Stimulated activated CD8-positive, alpha-beta memory T cell treated with anti-CD3 and anti-CD28 coated beads, Interleukin-4, amount 100 ng/mL, for 24 hours (primary cell): ENCODE data around the gene GPR137.

ENCODE experiments used
- DNase-seq: peaks from one replicate; pipeline ENCODE4 v3.0.0-alpha.2; 2020; ENCODE audit warnings: low read depth

GPR137 gene

DNA sequence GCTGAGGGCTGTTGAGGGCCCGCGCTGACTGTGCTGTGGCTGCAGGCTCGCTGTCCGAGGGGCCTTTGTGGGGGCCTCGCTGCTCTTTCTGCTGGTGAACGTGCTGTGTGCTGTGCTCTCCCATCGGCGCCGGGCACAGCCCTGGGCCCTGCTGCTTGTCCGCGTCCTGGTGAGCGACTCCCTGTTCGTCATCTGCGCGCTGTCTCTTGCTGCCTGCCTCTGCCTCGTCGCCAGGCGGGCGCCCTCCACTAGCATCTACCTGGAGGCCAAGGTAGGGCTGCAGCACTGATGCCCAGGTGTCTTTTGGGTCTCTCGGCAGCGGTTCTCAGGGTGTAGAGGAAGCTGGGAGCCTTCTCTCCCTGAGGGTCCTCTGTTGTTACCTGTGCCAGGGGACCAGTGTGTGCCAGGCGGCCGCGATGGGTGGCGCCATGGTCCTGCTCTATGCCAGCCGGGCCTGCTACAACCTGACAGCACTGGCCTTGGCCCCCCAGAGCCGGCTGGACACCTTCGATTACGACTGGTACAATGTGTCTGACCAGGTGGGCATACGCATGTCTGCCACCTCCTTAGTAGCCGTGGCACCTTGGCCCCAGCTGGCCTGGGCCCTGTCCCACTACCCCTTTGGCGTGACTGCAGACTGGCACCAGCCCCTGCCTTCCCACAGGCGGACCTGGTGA is 2.2 kb downstream of the GPR137 start:
- DNase-seq, result no peak

DNA sequence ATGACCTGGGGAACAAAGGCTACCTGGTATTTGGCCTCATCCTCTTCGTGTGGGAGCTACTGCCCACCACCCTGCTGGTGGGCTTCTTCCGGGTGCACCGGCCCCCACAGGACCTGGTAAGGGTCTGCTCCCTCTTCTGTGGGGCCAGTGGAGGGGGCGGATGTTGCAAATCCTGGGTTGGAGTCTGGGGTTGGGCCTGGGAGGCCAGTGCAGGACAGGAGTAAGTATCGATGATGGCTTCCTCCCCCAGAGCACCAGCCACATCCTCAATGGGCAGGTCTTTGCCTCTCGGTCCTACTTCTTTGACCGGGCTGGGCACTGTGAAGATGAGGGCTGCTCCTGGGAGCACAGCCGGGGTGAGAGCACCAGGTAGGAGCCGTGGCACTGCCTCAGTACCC is 2.7 kb downstream of the GPR137 start:
- DNase-seq, result no peak

DNA sequence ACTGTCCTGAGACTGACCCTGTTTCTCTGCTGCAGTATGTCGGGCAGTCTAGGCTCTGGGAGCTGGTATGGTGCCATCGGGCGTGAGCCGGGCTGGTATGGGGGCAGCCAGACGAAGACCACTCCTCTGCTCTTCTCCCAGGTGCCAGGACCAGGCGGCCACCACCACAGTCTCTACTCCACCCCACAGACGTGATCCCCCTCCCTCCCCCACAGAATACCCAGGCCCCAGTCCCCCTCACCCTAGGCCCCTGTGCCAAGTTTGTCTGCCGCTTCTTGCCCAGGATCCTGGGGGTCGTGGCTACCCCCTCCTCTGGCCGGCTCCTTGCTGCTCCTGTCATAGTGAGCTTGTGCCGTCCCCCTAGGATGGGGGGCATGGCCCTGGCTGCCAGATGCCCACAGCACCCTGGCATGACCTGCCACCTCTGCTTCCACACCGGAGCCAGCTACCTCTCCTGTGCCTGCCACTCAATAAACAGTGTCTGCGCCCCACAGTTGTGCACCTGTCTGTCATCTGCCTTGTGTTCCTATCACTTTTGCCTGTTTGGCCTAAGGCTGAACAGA is 3.4 kb downstream of the GPR137 start:
- DNase-seq, result no peak

DNA sequence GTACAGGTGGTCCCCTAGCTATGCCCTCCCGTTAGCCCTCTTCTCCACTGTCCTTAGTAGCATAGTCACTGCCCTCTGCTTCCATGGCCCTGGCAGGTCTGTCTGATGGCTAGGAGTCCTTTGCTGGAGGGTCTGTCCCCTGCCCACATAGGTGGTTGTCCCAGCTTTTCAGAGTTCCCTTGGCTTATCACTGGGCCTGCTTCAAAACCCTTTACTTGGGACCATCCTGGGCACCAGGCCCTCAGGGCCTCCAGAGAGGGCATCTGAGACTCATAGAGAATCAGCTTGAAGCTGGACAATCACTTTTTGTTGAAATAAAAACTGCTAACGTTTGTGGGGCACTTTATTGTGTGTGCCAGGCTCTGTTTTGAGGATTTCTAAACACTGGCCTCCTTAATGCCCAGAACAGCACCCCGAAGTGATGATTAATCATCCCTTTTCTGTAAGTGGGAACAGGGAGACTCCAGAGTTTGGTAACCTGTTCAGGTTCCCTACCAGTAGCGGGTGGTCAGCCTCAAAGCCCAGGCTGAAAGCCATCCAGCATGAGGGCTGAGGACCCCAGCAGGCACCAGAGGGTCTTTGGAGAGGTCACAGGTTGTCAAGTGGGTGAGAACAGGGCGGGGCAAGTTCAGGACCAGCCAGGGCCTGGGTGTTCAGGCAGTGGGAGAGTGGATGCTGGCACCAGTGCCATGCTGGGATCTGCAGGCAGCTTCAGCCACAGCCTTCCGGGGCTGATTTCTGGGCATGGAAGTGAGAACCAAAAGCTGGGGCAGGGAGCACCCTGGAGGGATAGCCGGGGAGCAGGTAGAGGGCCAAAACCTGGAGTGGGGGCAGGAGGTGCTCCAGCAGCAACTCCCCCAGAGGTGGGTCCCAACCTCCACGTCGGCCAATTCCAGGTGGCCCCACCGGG is 5.0 kb downstream of the GPR137 start:
- no peak for DNase-seq

DNA sequence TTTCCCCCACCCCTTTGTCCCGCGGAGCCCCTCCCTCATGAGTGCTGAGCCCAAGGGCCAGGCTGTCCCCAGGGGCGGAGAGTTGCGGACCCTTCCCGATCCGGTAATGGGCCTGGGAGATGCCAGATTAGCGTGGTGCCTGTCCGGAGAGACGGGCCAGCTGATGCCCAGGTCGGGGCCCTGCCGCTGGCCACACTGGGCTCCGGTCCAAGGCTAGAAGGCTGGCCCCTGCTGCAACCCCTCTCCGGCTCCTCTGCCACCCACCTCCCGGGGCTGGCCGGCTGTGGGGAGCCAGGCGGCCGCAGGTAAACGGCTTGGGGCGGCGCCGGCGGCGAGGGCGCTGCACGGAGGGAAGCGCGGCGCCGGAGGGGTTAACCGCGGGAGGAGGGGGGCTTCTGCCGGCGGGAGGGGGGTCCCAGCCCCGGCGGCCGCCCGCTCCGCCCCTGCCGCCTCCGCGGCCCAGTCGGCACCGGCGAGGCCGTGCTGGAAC is 5.7 kb downstream of the GPR137 start, which contains the start of gene KCNK4:
KCNK4 (plus strand) TSS at position 41 of the 490 bp plus-strand sequence. CDS start 1,717 bp downstream, outside the sequence.
- no peak for DNase-seq

DNA sequence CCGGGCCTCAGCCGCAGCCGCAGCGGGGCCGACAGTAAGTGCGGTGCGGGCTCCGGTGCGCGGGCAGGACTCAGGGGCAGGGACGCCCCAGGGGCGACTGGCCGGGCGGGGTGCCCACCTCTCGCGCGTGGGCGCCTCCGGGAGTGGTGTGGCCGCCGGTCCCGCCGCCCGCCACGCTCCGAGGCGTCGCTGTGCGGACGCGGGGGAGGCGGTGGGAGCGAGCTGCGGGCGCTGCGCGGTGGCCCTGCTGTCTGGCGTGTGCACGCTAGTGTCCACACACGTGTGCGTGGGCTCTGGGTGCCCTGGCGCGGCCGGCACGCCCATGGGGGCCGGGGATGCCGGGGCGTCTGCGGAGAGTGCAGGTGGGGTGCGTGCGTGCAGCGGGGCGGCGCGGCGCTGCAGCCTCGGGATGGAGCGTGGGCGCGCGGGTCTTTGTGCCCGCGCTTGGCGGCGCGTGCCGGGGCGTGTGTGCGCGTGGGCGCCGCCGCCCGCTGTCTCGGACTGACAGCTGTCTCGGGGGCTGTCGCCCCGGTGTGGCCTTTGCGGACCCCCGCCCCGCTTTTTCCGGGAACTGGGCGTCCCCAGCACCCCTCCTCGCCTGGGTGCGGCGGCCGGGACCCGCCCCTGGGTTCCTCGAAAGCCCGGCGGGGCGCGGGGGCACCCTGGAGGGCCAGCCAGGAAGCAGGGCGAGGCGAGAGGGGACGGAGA is 6.3 kb downstream of the GPR137 start:
- DNase-seq, result no peak

DNA sequence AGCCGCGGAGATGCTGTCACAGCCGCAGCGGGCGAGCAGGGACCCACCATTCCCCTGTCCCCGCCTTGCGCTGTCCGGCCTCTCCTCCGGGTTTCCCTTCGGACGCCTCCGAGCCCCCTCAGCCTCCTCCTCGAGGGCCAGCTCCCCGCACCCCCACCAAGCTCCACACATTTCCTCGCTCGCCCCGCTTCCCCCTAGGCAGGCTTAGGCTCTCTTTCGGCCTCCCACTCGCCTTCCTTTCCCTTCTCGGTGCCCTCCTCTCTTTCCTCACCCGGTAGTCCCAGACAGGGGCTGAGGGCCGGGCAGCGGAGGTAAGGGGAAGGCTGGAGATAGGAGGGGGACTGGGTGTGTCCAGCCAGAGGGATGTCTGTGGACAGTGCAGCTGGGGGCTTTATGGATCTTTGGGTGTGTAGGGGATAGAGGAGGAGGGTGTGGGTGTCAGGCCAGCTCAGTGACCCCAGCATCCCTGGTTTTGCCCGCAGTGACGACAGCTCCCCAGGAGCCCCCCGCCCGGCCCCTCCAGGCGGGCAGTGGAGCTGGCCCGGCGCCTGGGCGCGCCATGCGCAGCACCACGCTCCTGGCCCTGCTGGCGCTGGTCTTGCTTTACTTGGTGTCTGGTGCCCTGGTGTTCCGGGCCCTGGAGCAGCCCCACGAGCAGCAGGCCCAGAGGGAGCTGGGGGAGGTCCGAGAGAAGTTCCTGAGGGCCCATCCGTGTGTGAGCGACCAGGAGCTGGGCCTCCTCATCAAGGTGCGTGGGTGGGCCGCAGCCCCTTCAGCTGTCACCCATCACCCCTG is 7.0 kb downstream of the GPR137 start:
- no peak for DNase-seq

DNA sequence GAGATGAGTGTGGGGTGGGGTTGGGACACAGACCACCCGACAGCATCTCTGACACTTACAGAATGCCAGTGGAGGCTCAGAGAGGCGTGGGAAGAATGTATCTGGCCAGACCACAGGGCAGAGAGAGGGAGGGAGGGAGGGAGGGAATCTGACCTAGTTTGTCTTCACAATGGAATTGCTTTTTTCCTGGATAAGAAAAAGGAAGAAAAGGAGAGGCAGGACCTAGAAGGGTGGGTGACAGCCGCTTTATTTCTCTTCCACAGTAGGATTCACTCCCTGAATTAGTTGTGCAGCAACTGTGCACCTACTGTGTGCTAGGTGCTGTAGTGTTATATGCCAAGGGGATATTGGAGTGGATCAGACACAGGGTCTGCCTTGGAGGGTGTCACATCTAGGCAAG is 9.1 kb downstream of the GPR137 start:
- DNase-seq, result no peak

DNA sequence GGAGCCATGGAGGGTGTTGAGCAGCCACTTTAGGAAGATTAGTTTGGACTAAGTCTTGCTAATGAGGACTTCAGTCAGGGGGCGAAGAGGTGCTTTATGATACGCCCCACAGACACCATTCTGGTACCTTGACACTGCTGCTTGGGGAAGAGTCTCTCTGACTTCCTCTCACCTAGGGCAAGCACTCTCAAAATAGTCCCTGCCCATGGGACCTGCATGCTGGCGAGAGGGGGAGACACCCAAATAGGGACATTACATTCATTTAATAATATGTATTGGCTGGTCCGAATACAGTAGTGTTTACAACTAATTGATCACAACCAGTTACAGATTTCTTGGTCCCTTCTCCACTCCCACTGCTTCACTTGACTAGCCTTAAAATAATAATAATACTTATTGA is 10.1 kb downstream of the GPR137 start:
- DNase-seq, result no peak

DNA sequence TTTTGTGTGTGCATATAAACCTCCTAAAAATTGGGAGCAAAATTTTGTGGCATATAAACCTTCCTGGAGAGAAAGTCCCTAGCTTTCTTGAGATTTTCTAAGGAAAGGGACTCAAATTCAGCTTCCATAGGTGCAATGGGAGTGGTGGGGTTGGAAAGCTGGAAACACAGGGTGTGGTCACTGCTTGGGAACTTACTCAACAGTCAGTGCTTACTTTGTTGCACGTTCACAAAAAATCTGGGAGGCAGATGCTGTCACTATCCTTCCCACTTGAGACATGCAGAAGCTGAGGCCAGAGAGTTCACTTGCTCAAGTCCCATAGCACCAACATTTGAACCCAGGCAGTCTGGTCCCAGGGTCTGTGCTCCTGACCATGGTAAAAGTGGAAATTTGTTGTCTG is 10.6 kb downstream of the GPR137 start:
- DNase-seq, result no peak

DNA sequence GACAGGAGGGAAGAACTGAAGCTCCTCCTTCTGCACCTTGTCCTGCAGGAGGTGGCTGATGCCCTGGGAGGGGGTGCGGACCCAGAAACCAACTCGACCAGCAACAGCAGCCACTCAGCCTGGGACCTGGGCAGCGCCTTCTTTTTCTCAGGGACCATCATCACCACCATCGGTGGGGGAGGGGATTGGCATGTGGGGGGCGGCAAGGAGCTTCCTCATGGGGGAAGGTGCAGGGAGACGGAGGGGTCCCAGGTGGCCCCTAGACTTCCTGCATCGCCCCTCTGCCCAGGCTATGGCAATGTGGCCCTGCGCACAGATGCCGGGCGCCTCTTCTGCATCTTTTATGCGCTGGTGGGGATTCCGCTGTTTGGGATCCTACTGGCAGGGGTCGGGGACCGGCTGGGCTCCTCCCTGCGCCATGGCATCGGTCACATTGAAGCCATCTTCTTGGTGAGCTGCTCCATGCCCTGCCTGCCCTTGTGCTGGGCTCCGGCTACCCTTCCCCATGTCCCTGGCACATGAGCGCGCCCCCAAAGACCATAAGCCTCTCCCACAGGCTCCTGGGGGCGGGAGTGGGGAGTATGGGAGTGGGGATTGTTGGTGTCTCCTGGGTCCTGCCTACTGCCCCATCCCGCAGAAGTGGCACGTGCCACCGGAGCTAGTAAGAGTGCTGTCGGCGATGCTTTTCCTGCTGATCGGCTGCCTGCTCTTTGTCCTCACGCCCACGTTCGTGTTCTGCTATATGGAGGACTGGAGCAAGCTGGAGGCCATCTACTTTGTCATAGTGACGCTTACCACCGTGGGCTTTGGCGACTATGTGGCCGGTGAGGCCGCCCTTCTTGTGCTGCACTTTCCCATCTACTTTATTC is 11.4 kb downstream of the GPR137 start:
- DNase-seq, result no peak

DNA sequence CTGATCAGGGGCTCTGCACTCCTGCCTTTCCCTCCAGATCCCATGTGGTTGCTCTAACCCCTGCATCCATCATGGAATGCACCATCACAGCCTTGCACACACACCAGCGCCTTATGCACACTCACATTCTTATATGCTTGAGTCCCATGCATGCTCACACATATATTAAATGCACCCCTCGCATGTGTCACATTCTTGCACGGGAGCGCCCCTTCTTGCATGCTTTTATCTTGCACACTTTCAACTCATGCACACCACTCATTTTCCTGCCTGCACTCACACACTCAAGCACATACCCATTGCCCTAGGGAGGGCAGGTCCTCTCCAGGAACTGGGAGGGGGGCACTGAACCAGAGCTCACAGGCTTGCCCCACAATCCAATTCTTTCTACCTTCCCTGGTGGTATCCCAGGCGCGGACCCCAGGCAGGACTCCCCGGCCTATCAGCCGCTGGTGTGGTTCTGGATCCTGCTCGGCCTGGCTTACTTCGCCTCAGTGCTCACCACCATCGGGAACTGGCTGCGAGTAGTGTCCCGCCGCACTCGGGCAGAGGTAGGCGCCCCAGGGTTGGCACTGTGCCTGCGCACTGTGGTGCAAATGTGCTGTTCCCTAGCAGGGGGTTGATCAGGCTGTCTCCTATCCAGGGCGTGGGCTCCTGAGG is 12.2 kb downstream of the GPR137 start:
- DNase-seq, result no peak

DNA sequence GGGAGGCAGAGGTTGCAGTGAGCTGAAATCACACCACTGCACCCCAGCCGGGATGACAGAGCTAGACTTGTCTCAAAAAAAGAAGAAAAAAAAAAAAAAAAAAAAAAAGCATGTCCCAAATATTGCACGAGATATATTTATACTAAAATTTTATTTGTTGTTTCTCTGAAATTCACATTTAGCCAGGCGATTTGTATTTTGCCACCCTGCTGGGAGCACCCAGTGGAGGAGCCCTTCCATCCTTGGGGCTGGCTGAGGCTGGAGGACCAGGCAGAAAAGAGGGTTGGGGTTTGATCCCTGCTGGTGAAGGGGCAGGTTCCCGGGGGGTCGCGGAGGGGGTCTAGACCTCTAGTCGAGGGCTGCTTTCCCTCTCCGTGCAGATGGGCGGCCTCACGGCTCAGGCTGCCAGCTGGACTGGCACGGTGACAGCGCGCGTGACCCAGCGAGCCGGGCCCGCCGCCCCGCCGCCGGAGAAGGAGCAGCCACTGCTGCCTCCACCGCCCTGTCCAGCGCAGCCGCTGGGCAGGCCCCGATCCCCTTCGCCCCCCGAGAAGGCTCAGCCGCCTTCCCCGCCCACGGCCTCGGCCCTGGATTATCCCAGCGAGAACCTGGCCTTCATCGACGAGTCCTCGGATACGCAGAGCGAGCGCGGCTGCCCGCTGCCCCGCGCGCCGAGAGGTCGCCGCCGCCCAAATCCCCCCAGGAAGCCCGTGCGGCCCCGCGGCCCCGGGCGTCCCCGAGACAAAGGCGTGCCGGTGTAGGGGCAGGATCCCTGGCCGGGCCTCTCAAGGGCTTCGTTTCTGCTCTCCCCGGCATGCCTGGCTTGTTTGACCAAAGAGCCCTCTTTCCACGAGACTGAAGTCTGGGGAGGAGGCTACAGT is 13.6 kb downstream of the GPR137 start:
- no peak for DNase-seq

DNA sequence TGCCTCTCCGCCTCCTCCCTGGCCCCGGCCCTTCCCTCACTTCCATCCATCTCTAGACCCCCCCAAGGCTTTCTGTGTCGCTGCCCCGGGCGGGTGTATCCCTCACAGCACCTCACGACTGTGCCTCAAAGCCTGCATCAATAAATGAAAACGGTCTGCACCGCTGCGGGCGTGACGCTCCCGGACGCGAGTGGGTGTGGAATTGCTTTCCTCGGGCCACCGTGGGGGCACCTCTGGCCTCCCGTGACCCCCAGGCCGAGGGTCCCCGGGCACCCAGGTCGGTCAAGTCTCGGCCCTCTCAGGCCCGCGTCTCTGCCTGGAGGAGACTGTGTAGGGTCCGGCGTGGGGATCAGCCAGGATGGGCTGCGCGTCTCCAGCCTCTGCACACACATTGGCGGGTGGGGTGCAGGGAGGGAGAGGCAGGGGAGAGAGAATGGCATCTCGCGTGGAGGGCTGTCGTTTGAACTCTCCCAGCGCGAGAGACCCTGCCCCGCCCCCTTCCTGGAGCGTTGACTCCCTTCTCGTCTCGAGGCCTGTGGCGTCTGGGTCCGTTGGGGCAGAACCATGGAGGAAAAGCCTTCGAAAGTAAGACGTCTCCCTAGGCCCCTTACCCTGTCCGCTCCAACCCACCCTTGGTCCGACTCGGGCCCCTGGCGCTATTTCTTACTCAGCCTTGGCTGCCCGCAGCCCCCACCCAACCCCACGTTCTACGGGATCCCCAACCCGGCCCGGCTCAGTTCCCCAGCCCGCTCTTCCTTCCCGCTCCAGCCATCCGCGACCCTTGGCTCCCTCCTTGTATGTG is 14.4 kb downstream of the GPR137 start, which contains the start of gene CATSPERZ:
CATSPERZ (plus strand) TSS at position 512 of the 802 bp plus-strand sequence; CDS start at position 565, 53 bp downstream.
- no peak for DNase-seq

DNA sequence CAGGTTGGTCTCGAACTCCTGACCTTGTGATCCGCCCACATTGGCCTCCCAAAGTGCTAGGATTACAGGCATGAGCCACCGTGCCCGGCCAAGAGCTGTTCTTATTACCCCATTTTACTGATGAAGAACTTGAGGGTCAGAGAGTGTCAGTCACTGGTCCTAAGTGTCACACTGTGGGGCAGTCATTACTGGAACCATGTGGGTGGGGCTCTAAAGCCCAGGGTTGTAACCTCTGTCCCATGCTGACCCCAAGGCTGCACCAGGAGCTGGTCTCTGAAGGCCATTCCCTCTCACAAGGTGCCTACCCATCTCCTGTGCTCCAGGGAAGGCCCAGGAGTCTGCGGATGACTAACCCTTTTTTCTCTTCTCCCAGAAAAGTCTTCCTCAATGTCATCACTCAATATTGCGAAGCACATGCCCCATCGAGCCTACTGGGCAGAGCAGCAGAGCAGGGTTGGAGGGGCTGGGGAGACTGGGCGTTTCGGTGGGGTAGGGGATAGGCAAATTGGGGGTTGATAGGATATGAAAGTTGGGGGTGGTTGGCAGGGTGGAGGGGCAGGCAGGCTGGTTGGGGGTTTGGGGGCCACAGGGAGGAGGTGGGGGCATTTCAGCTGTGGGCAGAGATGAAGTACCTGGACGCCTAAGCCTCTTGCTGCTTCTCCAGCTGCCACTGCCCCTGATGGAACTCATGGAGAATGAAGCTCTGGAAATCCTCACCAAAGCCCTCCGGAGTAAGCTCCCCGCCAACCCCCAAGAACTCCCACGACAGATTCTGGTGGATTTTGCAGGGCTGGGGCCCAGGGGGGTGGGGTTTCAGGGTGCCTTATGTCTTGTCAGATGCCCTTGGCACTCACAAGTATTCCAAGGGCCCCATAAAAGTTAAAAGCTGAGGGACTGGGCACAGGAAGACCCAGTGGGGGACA is 17.7 kb downstream of the GPR137 start:
- no peak for DNase-seq

DNA sequence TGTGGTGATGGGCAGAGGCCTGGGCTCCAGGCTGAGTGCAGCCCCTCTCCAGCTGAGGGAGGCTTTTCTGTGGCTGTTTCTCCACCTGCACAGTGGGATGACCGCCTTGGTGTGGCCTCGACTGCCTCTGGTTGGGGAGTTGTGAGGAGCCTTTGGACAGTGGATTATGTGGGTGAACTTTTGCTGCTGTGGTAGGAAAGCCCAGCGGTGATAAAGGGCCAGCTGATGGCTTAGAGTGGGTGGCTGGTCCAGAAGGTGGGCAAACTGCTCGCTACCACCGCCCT is 18.3 kb downstream of the GPR137 start:
- no peak for DNase-seq
